HG03565 (cell line): ENCODE measurements around the gene CDYL2.

Experiments
- ATAC-seq: cut with Tn5 transposase; IDR thresholded peaks from one replicate; pipeline ENCODE4 v1.9.1; 2021; ENCODE audit warnings: mild to moderate bottlenecking, moderate library complexity; ENCODE audit not compliant: unreplicated experiment

The CDYL2 gene

DNA sequence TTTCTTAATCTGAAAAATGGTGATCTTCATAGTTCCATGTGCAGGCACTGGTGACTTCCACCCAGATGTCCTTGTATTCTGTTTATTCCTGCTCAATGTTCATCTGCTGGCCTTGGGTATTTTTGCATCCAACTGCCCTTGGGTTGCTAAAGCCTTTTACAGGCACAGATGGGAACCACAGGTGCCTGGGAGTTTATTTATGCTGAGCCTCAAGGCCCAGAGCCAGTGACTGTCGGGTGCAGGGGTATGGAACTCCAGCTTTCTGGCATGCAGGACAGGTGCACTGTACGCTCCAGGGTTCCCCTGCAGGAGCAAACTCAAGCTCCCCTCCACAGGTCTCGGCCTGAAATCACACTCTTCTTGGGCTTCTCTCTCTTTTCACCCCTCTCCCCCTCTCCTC, 241.3 kb downstream of the CDYL2 start:
- no peak for ATAC-seq

- ATAC-seq = no peak
Observed at GRCh38 chr16:80559369-80559768, 245.0 kb downstream of the CDYL2 start.

DNA sequence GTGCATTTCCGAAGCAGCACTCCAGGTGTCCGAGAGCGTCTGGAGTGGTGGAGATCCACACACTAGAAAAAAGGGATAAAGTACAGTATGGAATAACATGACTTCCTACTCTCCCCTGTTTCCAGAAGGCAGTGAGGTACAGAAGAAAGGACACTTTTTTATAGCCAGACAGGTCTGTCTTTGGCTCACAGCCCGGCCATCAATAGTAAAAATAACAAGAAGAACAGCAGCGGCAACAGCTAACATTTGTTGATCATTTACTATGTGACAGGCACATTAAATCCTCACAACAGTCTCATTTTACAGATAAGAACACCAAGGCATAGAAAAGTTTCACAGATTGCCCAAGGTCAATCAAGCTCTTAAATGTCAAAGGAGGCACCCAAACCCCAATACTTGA, 247.4 kb downstream of the CDYL2 start:
- no peak for ATAC-seq

- ATAC-seq = no peak
Observed at GRCh38 chr16:80556481-80556880, 247.9 kb downstream of the CDYL2 start.

- ATAC-seq = no peak
Observed at GRCh38 chr16:80554033-80554432, 250.4 kb downstream of the CDYL2 start.

GRCh38 chr16:80552277-80552676, 252.1 kb downstream of the CDYL2 start:
- ATAC-seq = no peak
